OCI-LY3 (cell line): Measurements from ENCODE around the gene SERTAD3.
"Not testable (repeated sequence)": the region's sequence is repeated elsewhere in the genome, so short reads cannot be mapped to it uniquely, and the experiment has no call there.

Source experiments
- H2AFZ ChIP-seq: fragments of 200-600, 300-600 bp; shearing (Covaris generic); 2 replicates; pipeline ENCODE4 v1.6.0; 2014; ENCODE audit warnings: antibody characterized with exemption, low read depth, low read length
- H3K27ac ChIP-seq: fragments of 200-600, 300-600 bp; sonication (generic); 2 replicates; pipeline ENCODE4 v1.5.1; 2014; ENCODE audit warnings: mild to moderate bottlenecking, low read length, moderate library complexity, mixed read lengths
- H3K27me3 ChIP-seq: fragments of 200-600, 300-600 bp; sonication (generic); 2 replicates; pipeline ENCODE4 v1.6.1; 2014; ENCODE audit warnings: low read depth, low read length, mixed read lengths
- H3K36me3 ChIP-seq: fragments of 200-600, 300-600 bp; sonication (generic); replicated peaks from 2 replicates; pipeline ENCODE3; 2014; ENCODE audit warnings: low read depth, low read length, mixed read lengths
- H3K4me1 ChIP-seq: fragments of 300-600, 200-600 bp; sonication (generic); 2 replicates; pipeline ENCODE4 v1.6.1; 2014; ENCODE audit warnings: low read length, mixed read lengths
- H3K4me2 ChIP-seq: fragments of 200-600, 300-600 bp; sonication (generic); 2 replicates; pipeline ENCODE4 v1.6.1; 2014; ENCODE audit warnings: low read length, mixed read lengths
- H3K4me3 ChIP-seq: fragments of 300-600, 200-600 bp; sonication (generic); 2 replicates; pipeline ENCODE4 v1.5.1; 2014; ENCODE audit warnings: antibody characterized with exemption, mild to moderate bottlenecking, low read length, moderate library complexity
- H3K79me2 ChIP-seq: fragments of 300-600, 200-600 bp; shearing (Covaris generic); 2 replicates; pipeline ENCODE4 v1.6.1; 2014; ENCODE audit warnings: mild to moderate bottlenecking, low read length, mixed read lengths
- H3K9ac ChIP-seq: fragments of 300-600, 200-600 bp; shearing (Covaris generic); 2 replicates; pipeline ENCODE4 v1.6.0; 2014; ENCODE audit warnings: mild to moderate bottlenecking, low read length, moderate library complexity
- H3K9me3 ChIP-seq: fragments of 200-600, 300-600 bp; shearing (Covaris generic); 2 replicates; pipeline ENCODE4 v1.6.1; 2014; ENCODE audit warnings: low read length, mixed read lengths; ENCODE audit not compliant: insufficient read depth
- H4K20me1 ChIP-seq: fragments of 200-600, 300-600 bp; sonication (generic); 2 replicates; pipeline ENCODE4 v1.6.1; 2016; ENCODE audit warnings: low read length, mixed read lengths; ENCODE audit not compliant: insufficient read depth
- CTCF ChIP-seq: fragments of 200-600, 300-600 bp; sonication (generic); IDR thresholded peaks from 2 replicates; pipeline ENCODE4 v1.5.1; 2014; ENCODE audit warnings: antibody characterized with exemption, low read length, low read depth
- EZH2phosphoT487 ChIP-seq: fragments of 200-600 bp; shearing (Covaris generic); IDR thresholded peaks from 2 replicates; pipeline ENCODE4 v1.6.1; 2018; ENCODE audit warnings: antibody characterized with exemption, mixed run types, low read depth

The SERTAD3 gene

GRCh38 chr19:40465557-40466218 lies 21.6 kb upstream of the SERTAD3 start, which contains the start of gene BLVRB:
Gene BLVRB, minus strand, starts transcription at chr19:40465745. Its CDS starts 57 bp downstream, at chr19:40465688.
- H3K9ac ChIP-seq: peak within 1 kb of the TSS; percentile 78
- H3K27ac ChIP-seq: 0 out of 2 replicates have a peak within 1 kb of the TSS, but pooled peaks have one; percentile 2
- H4K20me1 ChIP-seq: no peaks in the 10 kb centered on the region
- H3K9me3 ChIP-seq: no peaks in the 10 kb centered on the region
- peaks cover 33% of the 10 kb centered on the region for H3K4me1 ChIP-seq
- peak within 1 kb of the TSS; percentile 82 for H3K4me2 ChIP-seq
- no peaks in the 10 kb centered on the region for H3K79me2 ChIP-seq
- H3K4me3 ChIP-seq: peak within 1 kb of the TSS; percentile 87
- H2AFZ ChIP-seq: peak within 1 kb of the TSS; percentile 80
- no peaks in the 10 kb centered on the region for H3K36me3 ChIP-seq
- TF ChIP-seq CTCF: no peak
- TF ChIP-seq EZH2phosphoT487: no peak
- no peaks in the 10 kb centered on the region for H3K27me3 ChIP-seq

- H3K27ac ChIP-seq: 0 out of 2 replicates have a peak overlapping the region, but pooled peaks have one; percentile 2
- H3K36me3 ChIP-seq: no peaks in the 10 kb centered on the region
- peak overlapping the region; percentile 87 for H3K4me3 ChIP-seq
- peak overlapping the region; percentile 80 for H2AFZ ChIP-seq
- peak overlapping the region; percentile 80 for H3K4me2 ChIP-seq
- H3K4me1 ChIP-seq: peaks cover 33% of the 10 kb centered on the region
- no peaks in the 10 kb centered on the region for H3K79me2 ChIP-seq
- TF ChIP-seq CTCF (no peak), EZH2phosphoT487 (no peak)
- H3K27me3 ChIP-seq: no peaks in the 10 kb centered on the region
- H3K9me3 ChIP-seq: no peaks in the 10 kb centered on the region
- no peaks in the 10 kb centered on the region for H4K20me1 ChIP-seq
- peak overlapping the region; percentile 78 for H3K9ac ChIP-seq
These were observed 21.0 kb upstream of the SERTAD3 start for GRCh38 chr19:40465025-40465556.

GRCh38 chr19:40464059-40465024 lies 20.2 kb upstream of the SERTAD3 start:
- Histone ChIP-seq H3K4me1 (peaks cover 33% of the 10 kb centered on the region), H3K4me2 (peak overlapping the region; percentile 80), H2AFZ (no peak overlapping the region), H3K4me3 (peak overlapping the region; percentile 87), H4K20me1 (no peaks in the 10 kb centered on the region), H3K27ac (no peak overlapping the region), H3K27me3 (no peaks in the 10 kb centered on the region), H3K9ac (peak overlapping the region; percentile 78; the same call in 1 of the 2 replicates), H3K36me3 (no peaks in the 10 kb centered on the region), H3K79me2 (no peaks in the 10 kb centered on the region), H3K9me3 (no peaks in the 10 kb centered on the region)
- no peak for TF ChIP-seq EZH2phosphoT487
- TF ChIP-seq CTCF: peak; percentile 60

- not testable (repeated sequence) for H2AFZ ChIP-seq, H3K4me2 ChIP-seq, H3K36me3 ChIP-seq, H3K9me3 ChIP-seq, H3K27me3 ChIP-seq, H3K79me2 ChIP-seq, H4K20me1 ChIP-seq, H3K4me3 ChIP-seq, H3K9ac ChIP-seq, H3K27ac ChIP-seq
- peaks cover 33% of the 10 kb centered on the region for H3K4me1 ChIP-seq
These were observed 19.5 kb upstream of the SERTAD3 start for GRCh38 chr19:40463587-40464037.
